HG03025 (cell line): ENCODE measurements around the gene UBALD2.
"Not testable (repeated sequence)": the region's sequence is repeated elsewhere in the genome, so short reads cannot be mapped to it uniquely, and the experiment has no call there.

Experiments
- ATAC-seq: cut with Tn5 transposase; IDR thresholded peaks from one replicate; pipeline ENCODE4 v1.9.1; 2021; ENCODE audit warnings: mild to moderate bottlenecking, moderate library complexity; ENCODE audit not compliant: unreplicated experiment, low FRiP score

Gene UBALD2

GRCh38 chr17:76262732-76263344, 2.3 kb upstream of the UBALD2 start:
- no peak for ATAC-seq

GRCh38 chr17:76263896-76264295, 1.3 kb upstream of the UBALD2 start:
- ATAC-seq: no peak

GRCh38 chr17:76264425-76264754, 758 bp upstream of the UBALD2 start:
- ATAC-seq: no peak

GRCh38 chr17:76265624-76266243, 586 bp downstream of the UBALD2 start:
- no peak for ATAC-seq

- ATAC-seq: no peak
Observed at GRCh38 chr17:76266244-76266938, 1.2 kb downstream of the UBALD2 start.

GRCh38 chr17:76267051-76267576, 2.0 kb downstream of the UBALD2 start:
- ATAC-seq: no peak

GRCh38 chr17:76267581-76268001, 2.4 kb downstream of the UBALD2 start:
- ATAC-seq: not testable (repeated sequence)

- no peak for ATAC-seq
Observed at GRCh38 chr17:76268015-76268749, 3.0 kb downstream of the UBALD2 start.

- ATAC-seq: no peak
Observed at GRCh38 chr17:76268991-76269981, 4.1 kb downstream of the UBALD2 start.

- ATAC-seq: no peak
Observed at GRCh38 chr17:76270127-76270592, 5.0 kb downstream of the UBALD2 start.

GRCh38 chr17:76270770-76271668, 5.9 kb downstream of the UBALD2 start:
- ATAC-seq: no peak

- no peak for ATAC-seq
Observed at GRCh38 chr17:76271669-76272540, 6.8 kb downstream of the UBALD2 start.

- ATAC-seq: no peak
Observed at GRCh38 chr17:76272541-76273444, 7.6 kb downstream of the UBALD2 start.

GRCh38 chr17:76273445-76274111, 8.4 kb downstream of the UBALD2 start:
- no peak for ATAC-seq

- ATAC-seq: no peak
Observed at GRCh38 chr17:76274112-76274956, 9.2 kb downstream of the UBALD2 start.
